HPDE6-E6E7 (cell line): ENCODE data around the gene TF.

ENCODE experiments used
- DNase-seq: peaks from one replicate; pipeline ENCODE4 v3.0.0; 2011; ENCODE audit warnings: missing footprints; ENCODE audit errors: extremely low spot score

The TF gene

DNA sequence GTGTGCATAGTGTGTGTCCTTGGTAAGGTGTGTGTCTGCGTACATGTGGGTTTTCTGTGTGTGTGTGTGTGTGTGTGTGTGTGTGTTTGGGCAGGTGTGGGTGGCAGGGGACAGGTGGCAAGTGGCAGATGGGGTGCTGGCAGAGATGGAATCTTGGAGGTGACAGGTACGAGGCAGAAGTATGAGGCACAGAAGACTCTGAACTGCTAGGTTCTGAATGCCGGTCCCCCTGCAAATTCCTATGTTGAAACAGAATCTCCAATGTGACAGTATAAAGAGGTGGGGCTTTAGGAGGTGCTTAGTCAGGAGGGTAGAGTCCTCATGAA, 89.2 kb downstream of the TF start:
- DNase-seq = no peak

DNA sequence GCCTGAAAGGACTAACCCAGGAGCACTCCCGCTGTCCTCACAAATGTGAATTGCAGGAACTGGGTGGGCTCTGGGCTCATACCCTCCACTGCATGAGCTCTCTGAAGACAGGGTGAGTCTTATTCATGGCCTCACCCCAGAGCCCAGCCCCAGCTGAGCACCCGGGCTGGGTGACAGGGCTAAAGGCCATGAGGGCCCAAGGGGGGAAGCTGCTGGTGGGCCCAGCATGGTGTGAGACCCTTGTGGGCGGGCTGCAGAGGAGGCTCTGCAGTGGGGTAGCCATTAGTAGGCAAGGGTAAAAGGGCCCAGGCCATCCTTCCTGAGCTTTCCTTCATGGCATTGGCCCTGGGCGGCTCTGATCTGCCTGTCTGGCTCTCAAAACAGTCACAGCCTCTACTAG, 89.8 kb downstream of the TF start:
- DNase-seq = no peak

DNA sequence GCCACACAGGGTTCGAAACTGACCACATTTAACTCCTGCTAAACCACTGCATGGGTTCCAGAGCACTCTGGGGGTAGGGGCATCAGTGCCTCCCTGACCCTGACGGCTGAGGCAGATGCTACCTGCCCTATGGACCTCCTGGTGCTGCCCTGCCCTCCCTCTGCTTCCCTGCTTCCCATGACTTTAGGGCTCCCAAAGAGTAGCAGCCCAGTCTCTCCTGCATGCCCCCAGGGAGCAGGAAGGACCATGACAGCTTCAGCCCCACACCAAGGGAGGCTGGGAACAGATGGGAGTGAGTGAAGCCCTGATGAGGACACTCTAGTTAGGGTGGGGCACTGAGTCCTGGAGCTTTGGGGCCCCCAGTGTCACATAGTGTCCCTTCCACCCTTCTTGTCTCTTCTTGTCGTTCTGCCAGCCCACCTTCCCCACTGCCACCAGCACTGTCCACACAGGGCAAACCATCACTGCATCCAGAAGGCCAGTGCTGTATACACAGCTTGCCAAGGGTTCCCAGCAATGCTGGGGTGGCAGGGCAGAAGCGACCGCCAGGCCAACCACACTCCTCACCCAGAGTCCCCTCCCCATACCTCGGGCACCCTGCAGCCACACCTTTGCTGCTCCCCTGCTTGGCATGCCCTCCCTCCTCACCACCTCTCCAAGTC, 90.4 kb downstream of the TF start:
- no peak for DNase-seq

DNA sequence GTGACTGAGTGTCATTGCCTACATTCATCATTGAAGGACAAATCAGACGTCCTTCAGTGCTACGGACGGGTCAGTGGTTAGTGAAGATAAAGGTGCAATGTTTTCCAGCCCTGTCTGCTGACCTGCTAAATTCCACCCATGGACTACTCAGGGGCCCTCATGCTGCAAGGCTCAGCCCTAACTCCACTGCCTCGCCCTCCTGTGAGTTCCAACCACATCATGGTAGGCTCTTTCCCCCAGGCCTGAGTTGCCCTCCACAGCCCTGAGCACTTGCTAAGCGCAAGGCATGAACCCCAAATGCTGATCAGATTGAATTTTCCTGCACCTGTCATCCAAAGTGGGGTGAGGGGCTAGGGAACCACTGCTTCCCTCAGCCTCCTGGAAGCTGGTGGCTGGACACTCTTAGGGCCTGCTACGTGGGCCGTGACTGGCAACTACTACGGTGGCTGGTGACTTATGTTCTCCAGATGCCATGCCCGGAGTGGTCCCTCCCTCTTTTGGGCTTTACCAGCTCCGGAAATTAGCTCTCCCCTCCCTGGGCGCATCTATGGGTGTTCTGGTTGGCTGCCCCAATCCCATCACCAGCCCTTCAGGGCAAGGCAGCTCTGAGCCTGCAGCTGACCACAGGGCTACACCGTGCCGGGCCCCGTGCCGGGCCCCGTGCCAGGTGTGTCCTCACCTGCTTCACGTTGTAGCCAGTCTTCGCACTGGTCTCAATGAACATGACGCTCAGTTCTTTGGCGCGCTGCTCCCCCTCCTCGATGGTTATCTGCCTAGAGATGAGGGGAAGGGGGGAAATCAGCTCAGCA, 91.5 kb downstream of the TF start:
- DNase-seq = no peak

DNA sequence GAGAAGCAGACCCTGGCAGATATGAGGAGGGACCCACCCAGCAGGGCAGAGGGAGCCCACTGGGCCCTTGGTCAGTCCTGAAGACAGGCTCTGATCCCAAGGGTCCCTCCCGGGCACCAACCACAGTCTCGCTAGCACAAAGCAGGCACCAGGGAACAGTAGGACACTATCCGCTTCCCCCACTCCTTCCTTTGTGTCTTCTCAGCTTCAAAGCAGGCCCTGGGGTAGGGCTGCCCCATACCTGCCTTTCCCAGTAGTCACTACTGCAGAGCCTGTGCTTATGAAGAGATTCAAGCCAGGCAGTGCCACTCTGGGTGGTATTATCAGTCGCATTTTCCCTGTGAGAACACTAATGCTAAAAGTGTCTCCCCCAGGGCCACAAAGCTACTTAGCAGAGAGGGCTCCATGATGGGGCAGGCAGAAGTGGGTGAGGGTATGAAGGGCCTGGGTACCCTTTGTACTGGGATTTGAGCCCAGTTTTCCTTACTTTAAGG, 92.2 kb downstream of the TF start:
- no peak for DNase-seq

DNA sequence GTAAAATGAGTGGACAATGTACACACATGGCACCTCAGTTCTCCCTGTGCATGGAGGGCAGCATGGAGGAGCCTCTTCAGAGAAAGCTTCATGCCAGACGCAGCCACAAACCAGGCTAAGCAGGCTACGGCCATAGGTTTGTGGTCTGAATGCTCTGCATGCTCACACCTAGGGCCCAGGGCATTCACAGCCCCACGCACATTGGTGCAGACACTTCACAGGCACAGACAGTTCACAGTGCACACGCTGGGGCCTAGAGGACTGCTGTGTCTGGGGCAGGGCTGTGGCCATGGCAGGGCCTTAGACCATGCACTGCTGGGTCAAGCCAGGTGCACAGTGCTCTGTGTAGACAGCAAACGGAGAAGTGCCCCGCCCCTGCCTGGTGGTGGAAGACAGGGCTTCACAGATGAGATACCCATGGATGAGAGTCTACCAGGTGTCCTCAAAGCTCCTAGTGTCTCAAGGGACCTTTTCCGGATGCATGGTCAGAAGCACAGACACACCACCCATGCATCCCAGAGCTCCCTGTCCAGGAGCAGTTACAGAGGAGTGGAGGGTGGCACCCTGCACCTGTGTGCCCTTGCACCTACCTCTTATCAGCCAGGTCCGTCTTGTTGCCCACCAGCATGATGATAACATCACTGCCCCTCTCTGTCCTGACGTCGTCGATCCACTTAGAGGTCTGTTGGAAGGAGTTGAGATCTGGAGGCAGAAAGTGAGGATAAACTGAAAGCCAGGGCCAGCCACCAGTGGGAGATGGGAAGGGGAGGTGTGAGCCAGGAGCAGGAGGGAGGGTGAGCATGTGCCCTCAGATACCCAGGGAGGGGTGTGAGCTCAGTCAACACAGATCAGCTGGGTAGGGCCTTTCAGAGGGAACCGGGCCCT, 93.0 kb downstream of the TF start:
- DNase-seq = no peak

DNA sequence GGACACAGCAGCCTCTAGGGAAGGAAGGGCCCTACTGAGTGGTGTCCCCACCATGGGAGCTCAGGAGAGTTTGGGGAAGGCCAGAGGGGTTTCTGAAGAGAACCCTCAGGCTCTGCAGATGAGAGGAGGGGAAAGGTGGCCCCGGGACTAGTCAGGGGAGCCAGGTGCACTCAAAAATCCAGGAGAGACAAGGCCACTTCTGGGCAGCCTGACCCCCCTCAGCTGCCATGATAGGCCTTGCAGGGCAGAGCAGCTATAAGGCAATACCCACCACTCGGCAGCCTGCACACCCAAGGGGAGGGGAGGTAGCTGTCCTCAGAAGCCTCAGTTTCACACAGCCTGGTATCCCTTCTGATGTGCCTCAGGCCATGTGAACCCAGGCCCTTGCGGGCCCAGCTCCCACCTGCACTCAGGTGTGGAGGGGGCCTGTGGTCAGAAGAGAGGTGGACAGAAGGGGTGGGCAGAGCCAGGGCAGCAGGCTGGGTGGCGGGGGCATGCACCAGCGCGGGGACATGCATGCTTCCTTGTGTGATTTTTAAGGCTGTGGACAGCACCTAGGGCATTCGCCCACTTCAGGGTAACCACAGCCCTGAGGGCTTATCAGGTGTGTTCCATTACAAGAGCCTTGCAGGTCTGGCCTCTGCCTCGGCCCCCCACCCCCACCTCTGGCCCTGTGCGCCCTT, 94.0 kb downstream of the TF start:
- DNase-seq = no peak

DNA sequence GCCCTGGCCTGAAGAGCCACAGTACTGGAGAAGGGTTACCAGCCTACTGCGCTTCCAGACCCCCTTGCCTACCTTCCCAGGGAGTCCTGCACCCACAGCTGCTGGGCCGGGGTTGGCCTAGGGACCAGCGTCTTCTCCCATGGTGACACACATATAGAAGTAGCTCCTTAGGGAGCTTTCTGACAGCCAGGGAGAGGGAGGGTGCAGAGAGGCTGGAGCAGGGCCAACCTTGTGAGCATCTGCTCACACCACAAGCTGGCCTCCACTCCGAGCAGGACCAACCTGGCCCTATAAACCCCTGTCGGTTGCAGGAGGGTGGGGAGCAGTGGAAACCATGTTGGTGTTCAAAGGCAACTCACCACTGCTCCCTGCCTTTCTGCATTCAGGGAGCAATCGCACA, 94.6 kb downstream of the TF start:
- no peak for DNase-seq

DNA sequence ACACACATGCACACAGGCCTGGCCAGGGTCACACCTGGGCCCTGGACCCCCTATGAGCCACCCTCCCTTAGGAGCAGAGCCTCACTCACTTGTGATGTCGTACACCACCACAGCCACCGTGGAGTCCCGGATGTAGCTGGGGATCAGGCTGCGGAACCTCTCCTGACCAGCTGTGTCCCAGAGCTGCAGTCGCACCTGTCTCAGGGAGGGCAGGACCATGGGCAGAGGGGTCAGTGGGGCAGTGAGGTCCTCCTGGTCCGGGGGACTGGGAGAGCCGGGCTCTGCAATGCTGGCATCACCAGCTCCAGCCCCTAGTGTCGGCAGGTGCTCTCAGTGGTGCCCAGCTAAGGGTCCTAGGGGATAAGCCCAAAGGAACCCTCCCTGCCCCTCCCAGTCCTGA, 95.0 kb downstream of the TF start:
- DNase-seq = no peak

DNA sequence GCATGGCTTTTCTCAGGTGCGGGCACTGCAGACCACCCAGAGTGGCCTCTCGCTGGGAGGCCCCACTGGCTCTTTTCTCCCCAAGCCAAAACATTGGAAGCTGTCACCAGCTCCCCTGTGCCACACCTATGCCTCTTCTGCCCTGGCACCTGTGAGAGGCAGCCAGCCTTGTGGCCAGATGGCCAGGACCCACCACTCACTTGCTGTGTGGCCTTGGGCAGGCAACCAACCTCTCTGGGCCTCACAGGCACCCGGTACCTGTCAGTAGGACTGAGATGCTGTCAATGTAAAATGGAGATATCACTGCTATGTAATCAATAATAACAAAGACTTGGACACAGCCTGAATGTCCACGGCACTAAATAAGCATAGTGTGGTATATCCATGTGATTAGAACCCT, 96.0 kb downstream of the TF start:
- DNase-seq = no peak

DNA sequence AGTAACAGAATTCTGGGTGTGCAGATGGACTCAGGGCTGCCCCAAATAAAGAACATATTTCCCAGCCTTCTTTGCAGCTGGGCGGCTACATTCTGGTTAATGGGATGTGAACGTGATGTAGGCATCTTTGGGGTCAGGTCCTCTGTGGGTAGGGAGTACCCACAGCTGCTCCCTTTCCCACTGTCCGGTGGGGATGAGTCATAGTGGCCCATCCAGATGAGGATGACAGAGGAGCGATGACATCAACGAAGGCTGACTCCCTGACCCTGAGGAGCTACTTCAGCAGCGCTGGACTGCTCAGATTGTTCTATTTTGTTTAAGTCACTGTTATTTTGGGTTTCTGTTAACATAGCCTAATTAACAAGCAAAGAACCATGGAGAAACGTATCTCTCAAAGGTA, 97.4 kb downstream of the TF start:
- DNase-seq = no peak

DNA sequence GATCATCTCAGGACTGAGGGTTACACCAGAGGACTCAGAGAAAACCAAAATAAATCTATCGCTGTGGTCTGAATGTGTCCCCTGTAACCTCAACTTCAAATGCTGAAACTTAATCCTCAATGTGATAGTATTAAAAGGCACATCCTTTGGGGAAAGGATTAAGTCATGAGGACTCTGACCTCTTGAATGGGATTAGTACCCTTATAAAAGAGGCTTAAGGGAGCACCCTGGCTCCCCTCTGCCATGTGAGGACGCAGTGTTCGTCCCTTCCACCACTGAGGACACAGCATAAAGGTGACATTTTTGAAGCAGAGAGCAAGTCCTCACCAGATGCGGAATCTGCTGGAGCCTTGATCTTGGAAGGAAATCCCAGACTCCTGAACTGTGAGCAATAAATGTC, 98.9 kb downstream of the TF start:
- no peak for DNase-seq
